ENCODE results near the gene PSG11.
"Not testable (repeated sequence)": the region's sequence is repeated elsewhere in the genome, so short reads cannot be mapped to it uniquely, and the experiment has no call there.

The PSG11 gene

DNA sequence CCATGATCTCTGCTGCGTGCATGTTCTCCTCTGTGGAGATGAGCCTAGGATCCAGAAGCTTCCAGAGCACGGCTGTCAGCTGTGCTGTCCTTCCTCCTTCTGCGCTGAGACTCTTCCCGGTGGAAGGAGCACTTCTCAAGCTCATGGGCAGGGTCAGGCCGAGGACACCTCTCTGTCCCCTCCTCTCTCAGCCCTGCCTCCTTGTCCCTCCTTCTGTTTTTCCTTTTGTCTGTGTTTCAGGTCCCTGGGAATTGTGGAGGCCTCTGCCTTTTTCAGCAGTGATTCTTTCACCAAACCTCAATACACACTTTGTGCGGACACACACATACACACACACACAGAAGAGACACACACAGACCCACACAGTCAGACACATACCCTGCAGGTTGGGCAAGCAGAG lies at the start of gene PSG11:
Gene PSG11 (minus strand): TSS at position 101 of the 400 bp plus-strand sequence. CDS start 97 bp downstream, at position 4.
- DNase-seq: not testable (repeated sequence)

DNA sequence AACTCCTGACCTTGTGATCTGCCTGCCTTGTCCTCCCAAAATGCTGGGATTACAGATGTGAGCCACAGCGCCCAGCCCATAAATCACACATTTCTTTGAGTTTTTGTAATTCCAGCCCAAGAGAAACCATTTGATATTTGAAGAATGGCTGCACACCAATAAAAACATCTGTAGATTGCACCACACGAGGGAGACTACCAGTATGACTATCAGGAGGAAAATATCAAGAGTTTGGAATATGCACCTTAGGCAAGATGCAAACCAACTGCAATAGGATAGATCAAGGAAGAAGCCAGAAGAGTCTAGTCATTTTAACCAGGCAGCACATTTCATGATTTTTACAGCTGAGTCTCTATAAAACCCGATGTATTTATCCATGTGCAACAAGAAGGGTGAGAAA lies 36.1 kb upstream of the PSG11 start:
- DNase-seq: not testable (repeated sequence)

- not testable (repeated sequence) for DNase-seq
Observed at GRCh38 chr19:43061326-43061725, 35.1 kb upstream of the PSG11 start.

DNA sequence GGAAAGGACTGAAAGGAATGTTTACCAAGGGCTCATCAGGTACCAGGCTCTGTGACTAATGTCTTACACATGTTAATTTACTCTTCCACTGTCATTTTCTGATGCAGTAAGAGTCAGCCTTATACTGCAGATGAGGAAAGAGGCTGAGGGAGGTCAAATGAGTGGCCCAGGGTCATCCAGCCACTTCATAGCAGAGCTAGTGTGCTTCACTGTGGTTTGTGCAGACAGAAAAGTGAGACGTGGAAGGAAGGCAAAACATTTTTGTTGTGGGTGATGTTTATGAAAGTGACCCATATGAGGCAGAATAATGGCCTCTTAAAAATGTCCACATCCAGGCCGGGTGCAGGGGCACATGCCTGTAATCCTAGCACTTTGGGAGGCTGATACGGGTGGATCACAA lies 34.0 kb upstream of the PSG11 start:
- DNase-seq: not testable (repeated sequence)

DNA sequence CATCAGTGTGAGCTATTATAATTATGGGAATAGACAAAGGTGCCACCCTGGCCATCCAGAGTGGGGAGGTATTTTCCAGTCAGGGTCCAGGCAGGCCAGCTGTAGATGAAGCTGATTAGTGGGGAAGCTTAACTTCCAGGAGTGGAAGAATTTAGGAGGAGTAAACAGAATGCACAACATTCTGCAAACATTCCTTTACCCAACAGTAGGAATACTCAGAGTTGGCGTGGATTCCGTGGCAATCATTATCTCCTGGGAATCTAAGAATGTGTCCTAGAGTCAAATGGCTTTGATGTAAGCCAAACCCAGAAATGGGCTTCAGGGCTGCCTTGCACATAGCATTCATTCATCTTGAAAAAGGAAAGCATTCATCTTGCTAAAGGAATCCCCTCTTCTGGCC lies 33.2 kb upstream of the PSG11 start:
- not testable (repeated sequence) for DNase-seq

DNA sequence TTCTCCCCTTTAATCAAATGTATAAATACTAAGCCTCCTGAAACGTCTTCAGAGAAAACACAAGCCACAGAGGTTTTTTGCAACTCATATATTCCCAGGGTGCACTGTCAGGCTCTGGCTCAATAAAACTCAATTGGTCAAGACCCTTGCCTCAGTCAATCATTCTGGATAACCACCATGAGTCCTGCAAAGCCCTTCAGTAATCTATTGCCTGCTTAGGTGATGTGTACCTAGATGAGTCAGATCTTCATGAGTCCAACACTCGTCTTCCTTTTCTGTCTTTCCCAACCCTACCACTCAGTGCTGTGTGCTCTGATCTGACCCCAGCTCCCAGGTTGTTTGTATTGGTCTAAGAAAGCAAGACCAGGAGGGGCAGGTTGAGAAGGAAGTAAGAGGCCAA lies 32.2 kb upstream of the PSG11 start:
- DNase-seq: not testable (repeated sequence)

DNA sequence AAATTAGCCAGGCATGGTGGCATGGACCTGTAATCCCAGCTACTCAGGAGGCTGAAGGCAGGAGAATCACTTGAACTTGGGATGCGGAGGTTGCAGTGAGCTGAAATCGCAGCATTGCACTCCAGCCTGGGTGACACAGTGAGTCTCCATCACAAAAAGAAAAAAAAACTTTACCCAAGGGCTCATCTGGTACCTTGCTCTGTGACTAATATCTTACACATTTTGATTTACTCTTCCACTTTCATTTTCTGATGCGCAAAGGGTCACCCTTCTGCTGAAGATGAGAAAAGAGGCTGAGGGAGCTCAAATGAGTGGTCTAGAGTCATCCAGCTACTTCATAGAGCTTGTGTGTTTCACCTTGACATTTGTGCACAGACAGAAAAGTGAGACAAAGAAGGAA lies 21.7 kb upstream of the PSG11 start:
- DNase-seq: not testable (repeated sequence)

DNA sequence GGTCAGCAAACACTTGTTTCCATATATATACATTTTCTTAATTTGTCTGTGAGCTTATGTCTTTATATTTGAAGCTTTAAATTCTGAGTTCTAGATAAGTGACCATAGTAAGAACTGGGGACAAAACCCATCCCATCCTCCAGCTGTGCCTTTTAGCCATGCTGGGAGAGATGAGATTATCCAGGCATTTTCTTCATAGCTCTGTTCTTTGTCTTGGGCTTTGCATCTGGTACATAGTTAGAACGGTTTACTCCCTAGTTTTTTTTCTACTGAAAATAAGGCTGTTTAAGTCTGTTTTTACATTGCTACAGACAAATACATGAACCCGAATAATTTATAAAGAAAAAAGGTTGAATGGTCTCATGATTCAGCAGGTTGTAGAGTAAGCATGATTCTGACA lies 20.3 kb upstream of the PSG11 start:
- DNase-seq: not testable (repeated sequence)

GRCh38 chr19:43043492-43044180 lies 17.4 kb upstream of the PSG11 start:
- not testable (repeated sequence) for DNase-seq

DNA sequence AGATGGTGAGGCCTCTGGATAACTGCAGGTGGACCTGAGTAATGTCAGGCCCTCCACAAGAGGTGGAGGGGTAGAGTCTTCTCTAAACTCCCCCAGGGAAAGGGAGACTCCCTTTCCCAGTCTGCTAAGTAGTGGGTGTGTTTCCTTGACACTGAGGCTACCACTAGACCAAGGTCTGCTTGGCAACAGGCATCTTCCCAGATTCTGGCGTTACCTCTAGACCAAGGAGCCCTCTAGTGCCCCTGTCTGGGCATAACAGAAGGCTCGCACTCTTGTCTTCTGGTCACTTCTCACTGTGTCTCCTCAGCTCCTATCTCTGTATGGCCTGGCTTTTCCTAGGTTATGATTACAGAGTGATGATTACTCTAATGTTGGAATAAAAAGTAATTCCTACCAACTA lies 5.4 kb upstream of the PSG11 start:
- DNase-seq: not testable (repeated sequence)

- no peak for DNase-seq
Observed at GRCh38 chr19:43028866-43029265, 2.6 kb upstream of the PSG11 start.

DNA sequence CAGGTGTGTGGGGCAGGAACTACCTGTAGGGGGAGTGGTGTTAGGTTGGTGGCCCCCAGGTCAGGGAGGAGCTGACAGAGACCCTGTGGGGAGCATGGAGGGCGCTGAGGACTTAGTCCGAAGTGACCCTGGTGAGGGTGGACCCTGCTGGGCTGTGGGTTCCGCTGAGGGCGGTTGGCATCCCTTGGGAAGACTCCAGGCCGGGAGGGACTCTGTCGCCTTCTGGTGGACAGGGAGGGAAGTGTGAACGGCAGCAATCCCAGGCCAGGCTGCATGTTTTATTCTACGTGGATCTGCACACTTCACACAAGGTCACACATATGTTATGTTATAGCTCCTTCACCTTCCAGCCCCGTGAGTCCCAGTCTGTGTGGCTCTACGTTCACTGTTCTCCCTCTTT lies 1.7 kb upstream of the PSG11 start:
- DNase-seq: not testable (repeated sequence)

GRCh38 chr19:43027061-43027460 lies 792 bp upstream of the PSG11 start:
- DNase-seq: not testable (repeated sequence)

DNA sequence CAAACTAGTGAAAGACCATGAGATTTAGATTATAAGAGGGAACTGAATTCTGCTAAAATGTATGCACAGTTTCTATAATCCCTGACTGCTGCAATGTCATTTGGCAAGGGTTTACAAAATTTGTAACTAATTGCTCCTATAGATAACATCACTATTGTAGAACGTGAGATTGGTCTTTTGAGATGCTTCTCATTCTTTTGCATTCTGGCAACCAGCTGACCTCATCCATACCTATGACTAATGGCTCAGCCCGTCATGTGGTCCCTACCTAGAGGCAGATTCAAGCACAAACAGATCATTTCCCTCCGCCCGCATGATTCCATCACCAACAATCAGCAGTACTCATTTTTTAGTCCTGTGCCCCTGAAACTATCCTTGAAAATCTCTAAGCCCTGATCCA lies 4.2 kb downstream of the PSG11 start:
- DNase-seq: not testable (repeated sequence)

DNA sequence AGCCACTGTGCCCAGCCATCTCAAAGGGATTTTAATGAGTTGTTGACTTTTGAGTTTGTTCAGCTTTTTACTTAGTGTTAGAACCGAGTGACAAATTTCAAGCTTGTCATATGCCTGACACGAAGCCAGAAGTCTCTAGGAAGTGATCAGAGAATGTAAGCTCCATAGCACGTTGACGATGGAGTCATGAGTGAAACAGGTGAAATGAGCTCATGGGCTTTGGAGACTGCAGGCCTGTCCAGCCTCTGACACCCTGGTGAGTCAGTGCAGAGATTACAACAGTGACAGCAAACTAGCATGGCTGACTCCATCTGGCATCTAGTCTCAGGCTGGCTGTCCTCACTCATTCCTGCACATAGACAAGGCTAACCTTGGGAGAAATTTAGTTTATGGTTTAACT lies 4.6 kb downstream of the PSG11 start:
- DNase-seq: not testable (repeated sequence)

DNA sequence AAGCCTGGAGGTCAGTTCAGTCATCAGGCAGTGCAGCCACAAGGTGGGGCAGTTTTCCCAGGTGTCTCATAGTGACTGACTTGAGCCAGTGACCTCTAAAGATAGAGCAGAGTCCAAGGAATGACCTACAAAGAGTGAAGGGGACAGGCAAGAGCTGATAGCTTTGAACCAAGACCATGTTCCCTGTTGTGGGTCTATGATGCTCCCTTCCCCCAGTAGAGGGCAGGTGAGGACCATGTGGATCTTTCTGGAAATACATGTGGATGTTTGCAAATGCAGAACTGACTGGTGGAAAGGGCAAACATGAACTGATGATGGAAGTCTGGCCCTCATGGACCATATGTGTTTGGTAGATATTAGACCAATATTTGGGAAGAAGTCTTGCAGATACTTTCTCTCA lies 6.7 kb downstream of the PSG11 start:
- DNase-seq: peak in 1 of 58 donors; percentile 9

- not testable (repeated sequence) for DNase-seq
Observed at GRCh38 chr19:43005841-43006240, 20.4 kb downstream of the PSG11 start.

GRCh38 chr19:43004846-43005245 lies 21.4 kb downstream of the PSG11 start:
- not testable (repeated sequence) for DNase-seq

GRCh38 chr19:43003634-43004033 lies 22.6 kb downstream of the PSG11 start:
- not testable (repeated sequence) for DNase-seq

DNA sequence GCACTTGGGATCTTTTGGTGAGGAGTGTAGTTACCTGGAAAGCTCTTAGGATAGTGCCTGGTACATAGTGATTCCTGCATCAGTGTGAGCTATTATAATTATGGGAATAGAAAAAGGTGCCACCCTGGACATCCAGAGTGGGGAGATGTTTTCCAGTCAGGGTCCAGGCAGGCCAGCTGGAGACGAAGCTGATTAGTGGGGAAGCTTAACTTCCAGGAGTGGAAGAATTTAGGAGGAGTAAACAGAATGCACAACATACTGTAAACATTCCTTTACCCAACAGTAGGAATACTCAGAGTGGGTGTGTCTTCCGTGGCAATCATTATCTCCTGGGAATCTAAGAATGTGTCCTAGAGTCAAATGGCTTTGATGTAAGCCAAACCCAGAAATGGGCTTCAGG lies 23.3 kb downstream of the PSG11 start:
- not testable (repeated sequence) for DNase-seq

DNA sequence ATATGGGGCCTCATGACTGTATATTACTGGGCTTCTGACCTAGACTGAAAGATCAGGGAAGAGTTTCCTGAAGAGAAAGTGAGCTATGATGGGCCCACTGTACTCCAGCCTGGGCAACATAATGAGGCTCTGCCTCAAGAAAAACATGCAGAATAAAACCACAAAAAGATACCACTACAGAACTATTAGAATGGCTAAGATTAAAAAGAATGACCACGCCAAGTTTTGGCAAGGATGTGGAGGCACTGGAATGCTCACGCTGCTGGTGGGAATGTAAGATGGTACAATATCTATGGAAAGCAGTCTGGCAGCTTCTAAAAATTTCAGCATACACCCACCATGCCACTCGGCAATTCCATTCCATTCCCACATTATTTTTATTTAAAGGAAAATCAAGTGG lies 30.1 kb downstream of the PSG11 start:
- not testable (repeated sequence) for DNase-seq

DNA sequence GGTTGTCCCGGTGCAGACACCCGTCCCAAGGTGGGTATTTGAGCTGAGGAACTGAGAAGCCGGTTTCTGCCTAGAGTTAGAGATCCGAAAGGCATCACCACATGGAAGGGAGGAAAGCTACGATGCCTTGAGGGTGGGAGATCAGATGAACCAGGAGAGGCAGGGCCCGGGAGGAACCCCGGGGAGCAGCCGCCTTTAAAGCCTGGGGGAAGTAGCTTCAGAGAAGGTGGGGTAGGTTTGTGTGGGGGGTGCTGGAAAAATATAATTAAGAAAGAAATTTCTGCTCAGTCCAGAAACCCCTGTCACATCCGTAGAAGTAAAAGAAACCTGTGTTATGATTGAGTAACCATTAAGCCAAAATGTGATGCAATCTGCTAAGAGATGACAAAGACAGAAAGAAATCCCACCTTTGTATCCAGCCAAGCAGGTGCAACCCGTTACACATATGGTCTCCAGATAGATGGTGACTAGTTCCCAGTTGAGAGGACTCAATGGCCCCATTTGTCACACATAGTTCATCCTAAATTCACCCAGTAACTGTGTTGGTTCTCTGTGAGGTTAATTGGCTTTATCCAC lies 34.2 kb downstream of the PSG11 start:
- not testable (repeated sequence) for DNase-seq

- DNase-seq: no peak
Observed at GRCh38 chr19:42989851-42990250, 36.4 kb downstream of the PSG11 start.
